Measurements from ENCODE around the gene DOCK1.

The DOCK1 gene

DNA sequence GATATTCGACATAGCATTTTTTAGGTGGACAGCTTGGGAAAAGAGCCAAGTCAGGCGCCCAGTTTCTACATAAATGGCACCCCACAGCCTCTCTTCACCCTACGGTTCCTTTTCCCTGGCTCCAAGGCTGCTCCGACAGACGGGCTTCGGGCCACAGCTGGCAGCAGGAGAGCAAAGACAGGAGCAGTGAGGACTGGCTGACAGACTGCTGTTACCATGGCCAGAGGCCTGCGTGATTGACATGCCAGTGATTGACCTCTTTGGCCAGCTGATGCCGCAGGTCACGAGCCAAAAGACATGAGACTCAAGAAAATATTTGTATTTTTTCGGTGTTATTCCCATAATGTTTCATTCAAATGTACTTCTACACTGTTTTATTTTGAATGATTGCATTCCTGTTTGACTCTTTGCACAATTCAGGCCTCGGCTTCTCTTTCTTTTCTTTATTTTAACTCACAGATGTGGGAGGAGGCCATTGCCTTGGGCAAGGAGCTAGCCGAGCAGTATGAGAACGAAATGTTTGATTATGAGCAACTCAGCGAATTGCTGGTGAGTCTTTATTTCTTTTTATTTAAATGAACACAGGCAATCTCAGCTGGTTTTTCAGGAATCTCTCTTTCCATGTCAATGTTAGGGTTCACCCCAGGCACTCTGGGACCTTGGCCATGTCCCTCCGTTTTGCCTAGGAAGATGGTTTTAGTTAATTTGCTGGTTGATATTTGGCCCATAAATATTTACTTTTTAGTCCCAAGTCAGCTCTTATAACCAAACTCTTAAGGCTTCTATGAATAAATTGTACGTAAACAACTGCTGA, 497.6 kb downstream of the DOCK1 start:
- no peak for TF ChIP-seq CTCF (conservative IDR thresholded peaks at IDR 0.05; ENCODE audit: low read depth, low read length)
- no peak for DNase-seq (ENCODE audit: low read depth)
- no peak overlapping the region for H3K4me3 ChIP-seq (ENCODE audit: low read depth, low read length)

DNA sequence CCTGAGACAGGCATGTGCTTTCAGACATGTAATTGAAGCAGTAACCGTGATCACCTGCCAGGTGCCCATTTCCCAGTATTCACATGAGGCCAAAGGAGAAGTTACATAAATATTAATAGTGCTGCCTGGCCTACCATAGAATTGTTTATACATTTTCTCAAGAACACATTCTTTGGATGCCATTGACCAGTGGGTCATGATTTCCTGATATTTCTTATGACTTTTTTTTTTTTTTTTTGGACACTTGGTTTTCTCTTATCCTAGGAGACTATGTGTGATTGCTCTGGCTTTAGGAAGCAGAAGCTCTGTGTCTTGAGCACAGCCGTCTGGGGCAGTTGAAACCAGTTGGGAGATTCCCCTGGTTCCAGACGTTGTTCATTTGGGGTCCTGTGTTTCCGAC, 500.0 kb downstream of the DOCK1 start:
- peak; percentile 82 for DNase-seq (ENCODE audit: low read depth)
- no peak for TF ChIP-seq CTCF (conservative IDR thresholded peaks at IDR 0.05; ENCODE audit: low read depth, low read length)
- no peak overlapping the region for H3K4me3 ChIP-seq (ENCODE audit: low read depth, low read length)

GRCh38 chr10:127406018-127406550, 500.9 kb downstream of the DOCK1 start:
- no peak for TF ChIP-seq CTCF (conservative IDR thresholded peaks at IDR 0.05; ENCODE audit: low read depth, low read length)
- no peak overlapping the region for H3K4me3 ChIP-seq (ENCODE audit: low read depth, low read length)
- DNase-seq (ENCODE audit: low read depth): no peak

DNA sequence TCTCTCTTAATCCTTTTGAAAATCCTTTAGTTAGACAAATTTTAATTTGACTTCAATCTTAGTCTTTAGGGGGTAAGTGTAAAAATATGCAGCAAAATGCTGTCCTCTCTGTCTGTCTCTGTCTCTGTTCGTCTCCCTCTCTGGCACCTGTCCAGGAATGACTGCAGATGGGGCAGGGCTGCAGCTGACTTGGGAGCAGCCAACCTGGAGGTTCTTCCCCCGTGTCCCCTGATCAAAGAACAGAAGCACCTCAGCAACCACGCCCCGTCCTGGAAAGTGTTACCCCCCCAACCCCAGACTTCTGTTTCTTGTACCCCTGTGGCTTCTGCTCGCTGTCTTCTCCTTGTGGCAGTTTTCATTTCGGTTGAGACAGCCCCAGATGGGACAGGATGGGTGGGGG, 502.3 kb downstream of the DOCK1 start:
- DNase-seq (ENCODE audit: low read depth): no peak
- no peak for TF ChIP-seq CTCF (conservative IDR thresholded peaks at IDR 0.05; ENCODE audit: low read depth, low read length)
- no peak overlapping the region for H3K4me3 ChIP-seq (ENCODE audit: low read depth, low read length)

DNA sequence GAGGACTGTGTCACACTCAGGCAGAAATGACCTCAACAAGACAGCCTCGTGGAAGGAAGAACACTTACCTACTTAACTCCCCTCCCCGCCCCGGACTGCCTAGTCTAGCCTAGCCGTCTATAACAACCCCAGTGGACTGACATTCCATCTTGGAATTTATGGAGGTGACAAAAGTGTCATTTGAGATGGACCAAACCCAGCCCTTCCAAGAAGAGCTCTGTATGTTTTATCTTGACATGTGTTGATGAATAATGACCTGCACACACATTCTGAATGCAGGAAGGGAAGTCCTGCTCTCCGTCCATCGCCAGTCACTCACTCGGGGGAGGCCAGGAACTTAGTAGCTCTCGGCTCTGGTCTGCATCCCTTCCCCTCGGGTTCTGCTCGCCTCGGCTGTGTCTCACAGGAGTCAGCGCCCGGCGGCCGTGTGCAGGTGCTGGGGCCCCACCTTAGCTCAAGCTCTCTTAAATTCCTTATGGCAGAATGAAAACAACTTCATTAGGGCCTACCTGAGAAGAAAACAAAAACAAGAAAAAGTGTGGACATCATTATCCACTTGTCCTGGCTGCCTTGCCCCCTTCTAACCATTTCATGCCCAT, 503.0 kb downstream of the DOCK1 start:
- no peak overlapping the region for H3K4me3 ChIP-seq (ENCODE audit: low read depth, low read length)
- no peak for TF ChIP-seq CTCF (conservative IDR thresholded peaks at IDR 0.05; ENCODE audit: low read depth, low read length)
- DNase-seq (ENCODE audit: low read depth): no peak

DNA sequence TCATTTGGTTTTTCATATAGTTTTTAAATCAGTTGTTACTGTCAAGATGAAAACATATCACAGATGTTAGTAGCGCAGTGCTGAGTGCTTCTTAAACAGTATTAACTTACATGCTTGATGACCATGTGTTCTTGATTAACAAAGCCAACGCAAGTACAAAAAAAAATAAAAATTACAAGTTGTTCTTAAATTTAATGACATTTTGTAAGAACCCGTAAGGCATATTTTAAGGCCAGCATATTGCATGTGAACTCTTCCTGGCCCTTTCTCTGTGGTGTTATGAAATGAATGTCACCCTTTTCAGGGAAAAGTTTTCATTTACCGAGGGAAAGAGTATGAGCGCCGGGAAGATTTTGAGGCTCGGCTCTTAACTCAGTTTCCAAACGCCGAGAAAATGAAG, 503.5 kb downstream of the DOCK1 start:
- DNase-seq (ENCODE audit: low read depth): no peak
- TF ChIP-seq CTCF (conservative IDR thresholded peaks at IDR 0.05; ENCODE audit: low read depth, low read length): no peak

More for the DNA sequence above, 503.5 kb downstream of the DOCK1 start:
- no peak overlapping the region for H3K4me3 ChIP-seq (ENCODE audit: low read depth, low read length)

Measured in choroid plexus epithelial cell (primary cell).